GM12878 (cell line): ENCODE measurements around the gene FBF1. TPM values are rescaled to one million over a fixed set of nuclear protein-coding genes. Genes with fewer than 3 reads are reported as not detected.

Experiments
- ATAC-seq: fragments of 200-7000 bp; cut with Tn5 transposase; 3 replicates; pipeline ENCODE4 v1.9.1; 2020; ENCODE audit warnings: mild to moderate bottlenecking, moderate library complexity
- BruUV-seq: library from RNA; stranded (reverse); fragments of 400-500 nt; replicated peaks from 2 replicates; lab custom pipeline; 2021; lab: Mats Ljungman, UMichigan
- CTCF ChIA-PET: fragments of 300-600 bp; sonication (Branson Sonifier 250); formaldehyde crosslinking; extraction: SDS; loops from one replicate; lab custom pipeline; 2021; ENCODE audit warnings: inconsistent platforms; lab: Yijun Ruan, JAX
- POLR2A ChIA-PET: fragments of 350-600 bp; formaldehyde crosslinking; extraction: SDS; loops from one replicate; lab custom pipeline; 2021; ENCODE audit warnings: inconsistent platforms; lab: Charles Lee
- RAD21 ChIA-PET: fragments of 300-600 bp; sonication (Branson Sonifier 250); formaldehyde crosslinking; loops from one replicate; lab custom pipeline; 2023; ENCODE audit warnings: antibody characterized with exemption; ENCODE audit not compliant: unreplicated experiment; lab: Charles Lee
- SMC1A ChIA-PET: fragments of 300-600 bp; sonication (Branson Sonifier 250); formaldehyde crosslinking; loops from one replicate; lab custom pipeline; 2023; ENCODE audit not compliant: unreplicated experiment, uncharacterized antibody; lab: Charles Lee
- DNase-seq: peaks from one replicate; pipeline ENCODE4 v3.0.0-alpha.2; 2011; ENCODE audit warnings: low read depth, low spot score
- FAIRE-seq: peaks from 3 replicates; lab custom pipeline; 2011; peaks lifted over from hg19 to GRCh38; lab: Jason Lieb, UNC
- H2AFZ ChIP-seq: 2 replicates; pipeline ENCODE4 v1.6.0; 2011; ENCODE audit warnings: low read depth, low read length, control low read depth; ENCODE audit not compliant: control insufficient read depth
- H3K27ac ChIP-seq: 2 replicates; pipeline ENCODE4 v1.5.1; 2011; ENCODE audit warnings: control low read depth; ENCODE audit not compliant: control insufficient read depth, insufficient read depth
- H3K27me3 ChIP-seq, 2 experiments: replicated peaks in 1 of 2; 2 replicates each; pipeline versions ENCODE4 v1.6.0 to v1.6.1; 2011; ENCODE audit warnings: low read length in 1 of 2; ENCODE audit not compliant: control insufficient read depth in 2 of 2, insufficient read depth in 2 of 2
- H3K36me3 ChIP-seq, 2 experiments: 2 replicates each; pipeline ENCODE4 v1.5.1; 2011; ENCODE audit warnings: low read length in 1 of 2; ENCODE audit not compliant: control insufficient read depth in 2 of 2, insufficient read depth in 2 of 2
- H3K4me1 ChIP-seq: 2 replicates; pipeline ENCODE4 v1.6.1; 2011; ENCODE audit warnings: mild to moderate bottlenecking, low read length, moderate library complexity, mixed read lengths; ENCODE audit not compliant: control insufficient read depth, insufficient read depth
- H3K4me2 ChIP-seq: 2 replicates; pipeline ENCODE4 v1.6.0; 2011; ENCODE audit warnings: control low read depth; ENCODE audit not compliant: control insufficient read depth, insufficient read depth
- H3K4me3 ChIP-seq: fragments of 200-600 bp; sonication (generic); 2 replicates; pipeline ENCODE4 v1.5.1; 2016
- H3K79me2 ChIP-seq: 2 replicates; pipeline ENCODE4 v1.6.0; 2011; ENCODE audit warnings: low read length; ENCODE audit not compliant: control insufficient read depth, insufficient read depth
- H3K9ac ChIP-seq: 2 replicates; pipeline ENCODE4 v1.8.0; 2011; ENCODE audit warnings: low read length, control low read depth, mixed read lengths; ENCODE audit not compliant: control insufficient read depth, insufficient read depth
- H3K9me3 ChIP-seq: replicated peaks from 3 replicates; pipeline ENCODE4 v1.5.1; 2011; ENCODE audit warnings: mild to moderate bottlenecking, low read length; ENCODE audit not compliant: control insufficient read depth, insufficient read depth
- H4K20me1 ChIP-seq: 2 replicates; pipeline ENCODE4 v1.6.0; 2011; ENCODE audit not compliant: control insufficient read depth, insufficient read depth
- BMI1 ChIP-seq: fragments of 450-650 bp; IDR thresholded peaks from 2 replicates; pipeline ENCODE4 v1.6.1; 2016; ENCODE audit warnings: mild to moderate bottlenecking, moderate library complexity, borderline replicate concordance
- CREB1 ChIP-seq: IDR thresholded peaks from 2 replicates; pipeline ENCODE4 v1.6.1; 2012; ENCODE audit warnings: low read depth, mild to moderate bottlenecking, inconsistent platforms
- DPF2 ChIP-seq: fragments of 450-650 bp; IDR thresholded peaks from 2 replicates; pipeline ENCODE4 v1.6.1; 2017; ENCODE audit warnings: mild to moderate bottlenecking
- MEF2A ChIP-seq: IDR thresholded peaks from 2 replicates; pipeline ENCODE4 v1.6.1; 2011; ENCODE audit warnings: low read depth, mild to moderate bottlenecking, low read length, moderate library complexity; ENCODE audit not compliant: insufficient read depth
- MTA2 ChIP-seq: fragments of 450-650 bp; IDR thresholded peaks from 2 replicates; pipeline ENCODE4 v1.6.1; 2016; ENCODE audit warnings: low read depth, mild to moderate bottlenecking, moderate library complexity
- MTA3 ChIP-seq: IDR thresholded peaks from 2 replicates; pipeline ENCODE4 v1.6.1; 2012; ENCODE audit warnings: low read length, inconsistent platforms, borderline replicate concordance
- NFYB ChIP-seq: IDR thresholded peaks from 2 replicates; pipeline ENCODE4 v1.6.1; 2011; ENCODE audit warnings: low read depth, mild to moderate bottlenecking, low read length, improper control_type of control experiment, moderate library complexity; ENCODE audit not compliant: insufficient read depth
- PAX5 ChIP-seq: IDR thresholded peaks from 2 replicates; pipeline ENCODE4 v1.6.1; 2011; ENCODE audit warnings: low read depth, low read length, borderline replicate concordance
- RFX5 ChIP-seq: IDR thresholded peaks from 2 replicates; pipeline ENCODE4 v1.6.1; 2011; ENCODE audit warnings: low read depth, low read length, improper control_type of control experiment
- SMAD5 ChIP-seq: IDR thresholded peaks from 2 replicates; pipeline ENCODE4 v1.6.1; 2016; ENCODE audit warnings: antibody characterized with exemption, low read depth
- SPI1 ChIP-seq: IDR thresholded peaks from 2 replicates; pipeline ENCODE4 v1.6.1; 2011; ENCODE audit warnings: low read depth, mild to moderate bottlenecking, low read length, moderate library complexity, borderline replicate concordance; ENCODE audit not compliant: insufficient read depth
- WGBS: methylation state at CpG from one replicate; pipeline ENCODE4 v1.1.6; 2016; ENCODE audit warnings: low lambda C conversion rate; ENCODE audit not compliant: insufficient replicate concordance, insufficient coverage; ENCODE audit errors: missing lambda C conversion rate; 5-methylcytosine and 5-hydroxymethylcytosine counted together
- in situ Hi-C: fragments of 300-500 bp; cut with MboI; formaldehyde crosslinking; loops from 9 replicates; pipeline ENCODE4 v1.14.3; 2018; ENCODE audit warnings: mixed read lengths
- intact Hi-C: fragments of 100-400 bp; cut with micrococcal nuclease; formaldehyde crosslinking; loops from one replicate; pipeline ENCODE4 v1.14.2; 2022; ENCODE audit not compliant: unreplicated experiment
- polyA plus RNA-seq, 11 experiments: library from polyadenylated mRNA; depleted of rRNA in 4 of 11; unstranded in 6 of 11; stranded (reverse) in 5 of 11; fragments of >200 nt; fragmentation: Nextera tagmentation in 4 of 11; fragmentation: Illumina TruSeq in 1 of 11; extraction: Ambion mirVana in 4 of 11; extraction: Trizol in 1 of 11; gene quantifications; 1 replicate in 1 of 11; 2 replicates in 10 of 11; pipeline versions ENCODE4 v1.2.1 to v1.2.3, GENCODE V29; 2011 to 2016; ENCODE audit warnings: inconsistent platforms in 2 of 11, missing spikeins in 2 of 11, low read depth in 1 of 11
- total RNA-seq, 4 experiments: library from RNA; depleted of rRNA in 3 of 4; stranded (reverse); fragments of >200 nt in 3 of 4; fragmentation: Illumina TruSeq in 1 of 4; extraction: Trizol in 1 of 4; gene quantifications; 2 replicates each; pipeline versions ENCODE4 v1.2.1 to v1.2.3, GENCODE V29; 2013 to 2021
- TF ChIP-seq, protein P1 (sequence below): fragments of 450-650 bp; IDR thresholded peaks from 2 replicates; pipeline ENCODE4 v1.6.1; 2017; ENCODE audit warnings: mild to moderate bottlenecking, moderate library complexity
- TF ChIP-seq, protein P2 (sequence below): IDR thresholded peaks from 2 replicates; pipeline ENCODE4 v1.6.1; 2011; ENCODE audit warnings: borderline replicate concordance, low read depth, mild to moderate bottlenecking, moderate library complexity, low read length; ENCODE audit not compliant: insufficient read depth, poor library complexity, severe bottlenecking
- TF ChIP-seq, protein P3 (sequence below): fragments of 450-650 bp; IDR thresholded peaks from 2 replicates; pipeline ENCODE4 v1.6.1; 2018; ENCODE audit warnings: borderline replicate concordance, mild to moderate bottlenecking; ENCODE audit not compliant: partially characterized antibody

The FBF1 gene
- total and polyA plus RNA-seq, 10 of the 15 experiments (the other 5 are each of a cell fraction or from before 2014, with no cell fraction given) = 0.29 to 15.0 (median 7.0) TPM

DNA sequence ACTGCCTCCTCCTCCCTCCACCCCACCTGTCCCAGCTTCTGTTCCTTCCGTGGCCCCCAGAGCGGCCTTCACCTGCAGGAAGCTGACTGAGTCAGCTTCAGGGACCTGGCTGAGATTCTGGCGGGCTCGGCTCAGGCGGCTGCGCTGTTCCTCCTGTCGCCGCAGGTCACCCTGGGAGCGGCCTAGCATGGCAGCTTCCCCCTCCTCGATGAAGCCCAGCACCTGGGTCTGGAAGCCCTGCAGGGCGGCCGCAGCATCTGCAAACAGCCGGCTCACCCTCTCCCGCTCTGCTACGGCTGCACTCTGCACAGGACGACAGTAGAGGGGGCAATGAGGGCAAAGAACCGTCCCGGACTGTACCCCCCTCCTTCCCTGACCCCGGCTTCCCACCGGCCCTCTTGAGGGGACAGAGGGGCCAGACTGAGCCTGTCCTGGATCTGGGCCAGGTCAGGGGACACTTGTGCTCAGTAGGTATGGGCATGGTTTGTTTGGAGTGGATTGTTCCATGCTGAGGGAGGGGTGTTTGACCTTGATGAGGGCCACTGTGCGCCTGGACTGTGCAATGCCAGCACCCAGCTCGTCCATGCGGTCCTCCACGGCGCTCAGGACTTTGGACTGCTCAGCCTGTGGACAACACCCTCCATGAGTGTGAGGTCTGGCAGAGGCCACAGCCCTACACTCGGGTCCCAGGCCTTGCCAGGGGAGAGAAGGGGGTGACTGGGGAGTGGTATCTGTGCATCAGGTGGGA is 64.5 kb downstream of the FBF1 start (continued):
- TF ChIP-seq RFX5 (no peak), MTA2 (0 out of 2 replicates have a peak, but pooled peaks have one; percentile 3), SMAD5 (no peak)
- TF ChIP-seq, protein P1, sequence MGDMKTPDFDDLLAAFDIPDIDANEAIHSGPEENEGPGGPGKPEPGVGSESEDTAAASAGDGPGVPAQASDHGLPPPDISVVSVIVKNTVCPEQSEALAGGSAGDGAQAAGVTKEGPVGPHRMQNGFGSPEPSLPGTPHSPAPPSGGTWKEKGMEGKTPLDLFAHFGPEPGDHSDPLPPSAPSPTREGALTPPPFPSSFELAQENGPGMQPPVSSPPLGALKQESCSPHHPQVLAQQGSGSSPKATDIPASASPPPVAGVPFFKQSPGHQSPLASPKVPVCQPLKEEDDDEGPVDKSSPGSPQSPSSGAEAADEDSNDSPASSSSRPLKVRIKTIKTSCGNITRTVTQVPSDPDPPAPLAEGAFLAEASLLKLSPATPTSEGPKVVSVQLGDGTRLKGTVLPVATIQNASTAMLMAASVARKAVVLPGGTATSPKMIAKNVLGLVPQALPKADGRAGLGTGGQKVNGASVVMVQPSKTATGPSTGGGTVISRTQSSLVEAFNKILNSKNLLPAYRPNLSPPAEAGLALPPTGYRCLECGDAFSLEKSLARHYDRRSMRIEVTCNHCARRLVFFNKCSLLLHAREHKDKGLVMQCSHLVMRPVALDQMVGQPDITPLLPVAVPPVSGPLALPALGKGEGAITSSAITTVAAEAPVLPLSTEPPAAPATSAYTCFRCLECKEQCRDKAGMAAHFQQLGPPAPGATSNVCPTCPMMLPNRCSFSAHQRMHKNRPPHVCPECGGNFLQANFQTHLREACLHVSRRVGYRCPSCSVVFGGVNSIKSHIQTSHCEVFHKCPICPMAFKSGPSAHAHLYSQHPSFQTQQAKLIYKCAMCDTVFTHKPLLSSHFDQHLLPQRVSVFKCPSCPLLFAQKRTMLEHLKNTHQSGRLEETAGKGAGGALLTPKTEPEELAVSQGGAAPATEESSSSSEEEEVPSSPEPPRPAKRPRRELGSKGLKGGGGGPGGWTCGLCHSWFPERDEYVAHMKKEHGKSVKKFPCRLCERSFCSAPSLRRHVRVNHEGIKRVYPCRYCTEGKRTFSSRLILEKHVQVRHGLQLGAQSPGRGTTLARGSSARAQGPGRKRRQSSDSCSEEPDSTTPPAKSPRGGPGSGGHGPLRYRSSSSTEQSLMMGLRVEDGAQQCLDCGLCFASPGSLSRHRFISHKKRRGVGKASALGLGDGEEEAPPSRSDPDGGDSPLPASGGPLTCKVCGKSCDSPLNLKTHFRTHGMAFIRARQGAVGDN = 0 out of 2 replicates have a peak, but pooled peaks have one; percentile 30

DNA sequence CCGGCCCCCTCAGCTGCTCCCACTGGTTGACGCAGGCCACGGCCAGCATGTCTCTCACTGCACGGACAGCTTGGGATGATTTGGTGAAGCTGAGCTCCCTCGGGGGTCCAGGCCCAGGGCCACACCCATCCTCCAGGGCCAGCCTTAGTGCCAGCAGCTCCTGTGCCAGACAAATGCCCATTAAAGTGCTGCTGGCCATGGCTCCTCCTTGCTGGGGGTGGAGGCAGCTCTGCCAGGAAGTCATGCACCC is 65.0 kb downstream of the FBF1 start:
- DNase-seq (no peak), FAIRE-seq (no peak), ATAC-seq (no peak)
- H3K4me2 ChIP-seq = peak overlapping the region; percentile 92
- H3K27me3 ChIP-seq = peaks cover 2% of the 10 kb centered on the region in 2 experiments
- no peaks in the 10 kb centered on the region for H3K9me3 ChIP-seq
- intact Hi-C loops = no loop called here
- H3K4me1 ChIP-seq = peaks cover 25% of the 10 kb centered on the region
- CTCF ChIA-PET = interaction anchor here (0.7 to 7.9 kb wide), 16 partner anchors 8 to 222 kb away, joined by 3 to 81 read pairs (median 4); partner anchors contain the start of genes GALK1, MRPL38 and TRIM65
- H3K9ac ChIP-seq = no peak overlapping the region; the same call in 1 of the 2 replicates
- no peak overlapping the region for H3K4me3 ChIP-seq
- H4K20me1 ChIP-seq = no peaks in the 10 kb centered on the region
- H3K27ac ChIP-seq = no peak overlapping the region
- no peaks in the 10 kb centered on the region for H3K79me2 ChIP-seq
- POLR2A ChIA-PET = interaction anchor here (0.5 to 3.7 kb wide), 11 partner anchors 11 to 476 kb away, joined by 3 to 27 read pairs (median 5); partner anchors contain the start of genes UNC13D and WBP2
- H2AFZ ChIP-seq = peak overlapping the region; percentile 61
- no peaks in the 10 kb centered on the region for H3K36me3 ChIP-seq
- WGBS = 47% methylated on average over 5 of the region's 5 CpGs
- RAD21 ChIA-PET = interaction anchor here (0.8 to 2.4 kb wide), 7 partner anchors 11 to 111 kb away, joined by 3 to 16 read pairs (median 5); partner anchors contain the start of genes GALK1, TRIM65 and WBP2
- in situ Hi-C loops = no loop called here
- SMC1A ChIA-PET = interaction anchor here (0.9 to 1.9 kb wide), 9 partner anchors 11 to 122 kb away, joined by 3 to 8 read pairs (median 6); partner anchors contain the start of genes TRIM65, UNC13D and WBP2
- no TSS peak for BruUV-seq
- TF ChIP-seq, protein P2, sequence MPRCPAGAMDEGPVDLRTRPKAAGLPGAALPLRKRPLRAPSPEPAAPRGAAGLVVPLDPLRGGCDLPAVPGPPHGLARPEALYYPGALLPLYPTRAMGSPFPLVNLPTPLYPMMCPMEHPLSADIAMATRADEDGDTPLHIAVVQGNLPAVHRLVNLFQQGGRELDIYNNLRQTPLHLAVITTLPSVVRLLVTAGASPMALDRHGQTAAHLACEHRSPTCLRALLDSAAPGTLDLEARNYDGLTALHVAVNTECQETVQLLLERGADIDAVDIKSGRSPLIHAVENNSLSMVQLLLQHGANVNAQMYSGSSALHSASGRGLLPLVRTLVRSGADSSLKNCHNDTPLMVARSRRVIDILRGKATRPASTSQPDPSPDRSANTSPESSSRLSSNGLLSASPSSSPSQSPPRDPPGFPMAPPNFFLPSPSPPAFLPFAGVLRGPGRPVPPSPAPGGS = no peak
- TF ChIP-seq BMI1 (no peak), MEF2A (no peak), CREB1 (no peak), SPI1 (no peak), PAX5 (no peak), DPF2 (no peak), NFYB (no peak), MTA3 (no peak)
- TF ChIP-seq, protein P3, sequence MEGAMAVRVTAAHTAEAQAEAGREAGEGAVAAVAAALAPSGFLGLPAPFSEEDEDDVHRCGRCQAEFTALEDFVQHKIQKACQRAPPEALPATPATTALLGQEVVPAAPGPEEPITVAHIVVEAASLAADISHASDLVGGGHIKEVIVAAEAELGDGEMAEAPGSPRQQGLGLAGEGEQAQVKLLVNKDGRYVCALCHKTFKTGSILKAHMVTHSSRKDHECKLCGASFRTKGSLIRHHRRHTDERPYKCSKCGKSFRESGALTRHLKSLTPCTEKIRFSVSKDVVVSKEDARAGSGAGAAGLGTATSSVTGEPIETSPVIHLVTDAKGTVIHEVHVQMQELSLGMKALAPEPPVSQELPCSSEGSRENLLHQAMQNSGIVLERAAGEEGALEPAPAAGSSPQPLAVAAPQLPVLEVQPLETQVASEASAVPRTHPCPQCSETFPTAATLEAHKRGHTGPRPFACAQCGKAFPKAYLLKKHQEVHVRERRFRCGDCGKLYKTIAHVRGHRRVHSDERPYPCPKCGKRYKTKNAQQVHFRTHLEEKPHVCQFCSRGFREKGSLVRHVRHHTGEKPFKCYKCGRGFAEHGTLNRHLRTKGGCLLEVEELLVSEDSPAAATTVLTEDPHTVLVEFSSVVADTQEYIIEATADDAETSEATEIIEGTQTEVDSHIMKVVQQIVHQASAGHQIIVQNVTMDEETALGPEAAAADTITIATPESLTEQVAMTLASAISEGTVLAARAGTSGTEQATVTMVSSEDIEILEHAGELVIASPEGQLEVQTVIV = no peak
